BLaER1 (cell line): ENCODE data around the gene NPDC1.

Source experiments
- H3K27ac ChIP-seq: shearing (Covaris generic); formaldehyde crosslinking; 2 replicates; pipeline ENCODE4 v1.8.1; 2022
- H3K27me3 ChIP-seq: shearing (Covaris generic); formaldehyde crosslinking; 2 replicates; pipeline ENCODE4 v1.8.1; 2022
- H3K36me3 ChIP-seq: shearing (Covaris generic); formaldehyde crosslinking; 2 replicates; pipeline ENCODE4 v1.8.1; 2022
- H3K4me1 ChIP-seq: shearing (Covaris generic); formaldehyde crosslinking; 2 replicates; pipeline ENCODE4 v1.8.1; 2022
- H3K4me2 ChIP-seq: shearing (Covaris generic); formaldehyde crosslinking; 2 replicates; pipeline ENCODE4 v1.8.1; 2022
- H3K4me3 ChIP-seq: shearing (Covaris generic); formaldehyde crosslinking; 2 replicates; pipeline ENCODE4 v1.8.1; 2022
- H3K9ac ChIP-seq: shearing (Covaris generic); formaldehyde crosslinking; 2 replicates; pipeline ENCODE4 v1.8.1; 2022
- H3K9me3 ChIP-seq: shearing (Covaris generic); formaldehyde crosslinking; 2 replicates; pipeline ENCODE4 v1.8.1; 2022
- H4K20me1 ChIP-seq: shearing (Covaris generic); formaldehyde crosslinking; 2 replicates; pipeline ENCODE4 v1.8.1; 2022
- Cebpa-rat ChIP-seq: shearing (Covaris generic); IDR thresholded peaks from 2 replicates; pipeline ENCODE4 v1.8.1; 2022

The NPDC1 gene

DNA sequence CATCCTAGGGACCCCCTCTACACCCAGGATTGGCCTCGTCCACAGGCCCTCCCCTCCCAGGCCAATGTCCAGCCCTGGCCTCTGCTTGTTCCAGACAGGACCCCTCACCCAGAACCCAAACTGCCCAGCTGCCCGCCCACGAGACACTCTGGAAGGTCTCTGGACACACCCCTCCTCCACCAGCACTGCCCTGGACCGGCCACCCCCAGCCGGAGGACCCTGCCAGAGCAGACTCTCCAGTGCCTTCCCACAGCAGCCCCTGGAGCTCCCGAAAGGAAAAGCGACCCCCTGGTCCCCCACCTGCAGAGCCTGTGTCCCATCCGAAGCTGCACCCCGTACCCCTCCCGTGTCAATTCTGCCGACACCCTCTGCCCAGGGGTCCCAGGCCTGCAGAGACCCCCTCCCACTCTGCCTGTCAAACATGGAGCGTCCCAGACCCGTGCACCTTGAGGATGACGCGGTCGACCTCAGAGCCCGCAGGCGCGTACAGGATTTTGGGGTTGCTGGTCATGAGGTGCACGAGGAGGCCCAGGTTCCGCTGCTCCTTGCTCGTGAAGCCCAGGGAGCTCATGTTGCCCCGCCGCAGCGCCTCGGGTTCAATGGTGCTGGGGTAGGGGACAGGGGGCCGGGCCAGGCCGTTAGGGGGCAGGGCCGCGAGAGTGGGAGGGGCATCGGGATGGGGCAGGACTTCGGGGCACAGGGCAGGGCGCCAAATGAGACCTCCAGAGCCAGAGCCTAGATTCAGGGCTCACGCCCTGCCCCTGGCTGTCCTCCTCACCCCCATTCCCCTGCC lies 25.9 kb downstream of the NPDC1 start:
- Histone ChIP-seq H3K27me3 (no peaks in the 10 kb centered on the region), H3K36me3 (peaks cover 70% of the 10 kb centered on the region), H3K4me1 (peaks cover 21% of the 10 kb centered on the region), H4K20me1 (peaks cover 23% of the 10 kb centered on the region), H3K4me2 (peak overlapping the region; percentile 32; the same call in 1 of the 2 replicates), H3K4me3 (no peak overlapping the region), H3K9ac (no peak overlapping the region), H3K9me3 (0 out of 2 replicates have a peak, but pooled peaks cover 4% of the 10 kb centered on the region), H3K27ac (no peak overlapping the region)
- no peak for TF ChIP-seq Cebpa-rat

DNA sequence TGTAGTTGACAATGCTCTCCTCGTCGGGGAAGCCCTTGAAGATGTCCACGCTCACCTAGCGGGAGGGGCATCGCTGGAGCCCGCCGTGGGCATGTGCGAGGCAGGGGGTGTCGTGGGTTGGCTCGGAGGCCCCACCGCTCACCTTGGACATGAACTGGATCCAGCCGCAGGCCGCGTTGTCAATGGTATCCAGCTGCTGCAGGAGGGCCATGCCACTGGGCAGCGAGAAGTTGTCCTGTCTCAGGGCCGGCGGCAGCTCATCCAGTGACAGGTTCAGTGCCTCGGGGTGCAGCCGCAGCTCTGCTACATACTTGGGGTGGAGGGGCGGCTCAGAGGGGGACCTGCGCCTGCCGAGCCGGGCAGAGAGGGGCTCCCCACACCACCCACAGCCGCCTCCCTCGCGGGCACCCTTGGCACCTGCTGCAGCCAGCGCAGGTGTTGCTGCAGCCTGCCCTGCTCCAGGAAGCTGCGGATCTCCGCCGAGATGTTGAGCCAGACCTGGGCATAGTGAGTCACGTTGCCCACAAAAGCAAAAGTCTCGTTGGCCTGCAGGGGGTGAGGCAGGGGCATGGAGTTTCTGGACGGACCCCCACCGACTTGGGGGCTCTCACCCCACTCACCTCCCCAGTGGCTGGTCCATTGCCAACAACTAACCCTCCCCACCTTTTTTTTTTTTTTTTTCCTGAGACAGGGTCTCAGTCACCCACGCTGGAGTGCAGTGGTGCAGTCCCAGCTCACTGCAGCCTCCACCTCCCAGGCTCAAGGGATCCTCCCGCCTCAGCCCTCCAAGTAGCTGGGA lies 27.0 kb downstream of the NPDC1 start:
- H3K4me2 ChIP-seq: peak overlapping the region; percentile 32; the same call in 1 of the 2 replicates
- TF ChIP-seq Cebpa-rat: no peak
- no peak overlapping the region for H3K27ac ChIP-seq
- peaks cover 13% of the 10 kb centered on the region for H3K4me1 ChIP-seq
- no peaks in the 10 kb centered on the region for H3K27me3 ChIP-seq
- H3K9me3 ChIP-seq: 0 out of 2 replicates have a peak, but pooled peaks cover 4% of the 10 kb centered on the region
- H4K20me1 ChIP-seq: peaks cover 14% of the 10 kb centered on the region
- no peak overlapping the region for H3K4me3 ChIP-seq
- H3K36me3 ChIP-seq: peaks cover 80% of the 10 kb centered on the region
- H3K9ac ChIP-seq: no peak overlapping the region

DNA sequence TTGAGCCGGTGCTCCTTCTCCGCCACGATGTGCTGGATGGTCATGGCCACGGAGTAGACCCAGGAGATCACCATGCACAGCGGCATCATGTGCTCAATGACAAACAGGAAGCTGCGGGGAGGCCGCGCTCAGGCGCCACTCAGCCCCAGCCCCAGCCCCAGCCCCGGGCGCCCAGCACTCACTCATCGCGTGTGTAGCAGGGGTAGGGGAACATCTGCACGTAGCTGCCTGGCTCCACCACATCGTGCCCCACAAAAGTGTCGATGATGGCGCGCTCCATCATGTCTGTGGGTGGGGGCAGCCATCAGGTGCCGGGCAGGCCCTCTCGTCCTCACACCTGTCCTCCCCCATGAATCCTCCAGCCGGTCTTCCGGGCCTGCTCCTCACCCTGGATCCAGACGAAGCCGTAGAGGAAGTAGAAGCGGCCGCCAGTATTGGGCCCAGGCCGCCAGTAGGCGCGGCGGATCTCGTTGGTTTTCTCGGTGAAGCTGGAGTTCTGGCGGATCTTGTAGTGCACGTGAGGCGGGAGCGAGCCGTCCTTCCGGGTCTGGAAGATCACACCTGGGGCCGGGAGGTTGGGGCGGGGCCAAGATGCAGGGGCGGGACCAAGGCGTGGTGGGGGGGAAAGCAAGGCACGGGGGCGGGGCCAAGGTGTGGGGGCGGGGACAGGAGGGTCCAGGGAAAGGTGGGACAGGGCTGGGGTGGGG lies 28.0 kb downstream of the NPDC1 start:
- H3K27ac ChIP-seq: no peak overlapping the region
- H3K36me3 ChIP-seq: peaks cover 84% of the 10 kb centered on the region
- H3K9me3 ChIP-seq: 0 out of 2 replicates have a peak, but pooled peaks cover 4% of the 10 kb centered on the region
- peaks cover 7% of the 10 kb centered on the region; the same call in 1 of the 2 replicates for H4K20me1 ChIP-seq
- no peak overlapping the region for H3K9ac ChIP-seq
- TF ChIP-seq Cebpa-rat: no peak
- no peaks in the 10 kb centered on the region for H3K27me3 ChIP-seq
- no peak overlapping the region for H3K4me3 ChIP-seq
- H3K4me1 ChIP-seq: peaks cover 13% of the 10 kb centered on the region
- no peak overlapping the region for H3K4me2 ChIP-seq

DNA sequence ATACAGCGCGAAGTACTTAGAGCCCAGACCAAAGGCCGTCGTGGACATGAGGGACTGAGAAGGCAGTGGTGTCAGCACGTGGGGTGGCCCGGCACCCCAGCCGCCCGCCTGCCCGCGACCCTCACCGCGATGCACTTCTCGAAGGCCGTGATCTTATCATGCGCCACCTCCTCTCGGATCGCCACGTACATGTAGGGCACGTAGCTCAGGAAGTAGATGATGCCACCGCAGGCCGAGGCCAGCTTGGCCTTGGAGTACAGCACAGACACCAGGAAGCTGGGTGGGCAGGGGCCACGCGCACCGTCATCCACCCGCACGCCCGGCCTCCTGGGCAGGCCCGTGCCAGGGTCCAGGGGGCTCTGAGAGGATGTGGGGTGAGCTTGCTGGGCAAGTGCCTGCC lies 28.9 kb downstream of the NPDC1 start:
- Histone ChIP-seq H3K36me3 (peaks cover 86% of the 10 kb centered on the region), H3K4me1 (peaks cover 13% of the 10 kb centered on the region), H3K4me3 (no peak overlapping the region), H3K27ac (no peak overlapping the region), H3K4me2 (no peak overlapping the region), H3K9me3 (0 out of 2 replicates have a peak, but pooled peaks cover 4% of the 10 kb centered on the region), H3K9ac (no peak overlapping the region), H4K20me1 (peaks cover 7% of the 10 kb centered on the region; the same call in 1 of the 2 replicates), H3K27me3 (no peaks in the 10 kb centered on the region)
- TF ChIP-seq Cebpa-rat: no peak

GRCh38 chr9:137016436-137016835 lies 29.5 kb downstream of the NPDC1 start:
- H4K20me1 ChIP-seq: peaks cover 4% of the 10 kb centered on the region; the same call in 1 of the 2 replicates
- TF ChIP-seq Cebpa-rat: no peak
- no peak overlapping the region for H3K27ac ChIP-seq
- H3K4me1 ChIP-seq: peaks cover 13% of the 10 kb centered on the region
- H3K9ac ChIP-seq: no peak overlapping the region
- H3K27me3 ChIP-seq: no peaks in the 10 kb centered on the region
- H3K9me3 ChIP-seq: 0 out of 2 replicates have a peak, but pooled peaks cover 4% of the 10 kb centered on the region
- H3K36me3 ChIP-seq: peaks cover 86% of the 10 kb centered on the region
- no peak overlapping the region for H3K4me2 ChIP-seq
- no peak overlapping the region for H3K4me3 ChIP-seq

DNA sequence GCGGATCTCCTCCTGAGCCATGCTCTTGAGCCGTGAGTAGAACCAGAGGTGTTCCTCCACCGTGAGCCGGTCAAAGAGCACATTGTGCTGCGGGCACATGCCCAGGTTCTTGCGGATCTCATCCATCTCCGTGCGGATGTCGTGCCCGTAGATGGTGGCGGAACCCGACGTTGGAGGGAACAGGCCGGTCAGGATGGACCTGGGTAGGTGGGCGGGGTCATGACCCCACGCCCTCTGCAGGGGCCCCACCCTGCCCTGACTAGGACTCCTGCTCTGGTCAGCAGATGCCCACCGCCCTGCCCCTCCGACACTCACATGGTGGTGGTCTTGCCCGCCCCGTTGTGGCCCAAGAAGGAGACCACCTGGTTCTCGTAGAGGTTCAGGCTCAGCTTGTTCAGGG lies 30.0 kb downstream of the NPDC1 start:
- 0 out of 2 replicates have a peak, but pooled peaks cover 4% of the 10 kb centered on the region for H3K9me3 ChIP-seq
- H3K27ac ChIP-seq: no peak overlapping the region
- H3K4me1 ChIP-seq: peaks cover 13% of the 10 kb centered on the region
- H3K27me3 ChIP-seq: no peaks in the 10 kb centered on the region
- peaks cover 82% of the 10 kb centered on the region for H3K36me3 ChIP-seq
- TF ChIP-seq Cebpa-rat: no peak
- H3K9ac ChIP-seq: no peak overlapping the region
- no peak overlapping the region for H3K4me3 ChIP-seq
- H4K20me1 ChIP-seq: no peaks in the 10 kb centered on the region
- H3K4me2 ChIP-seq: no peak overlapping the region

DNA sequence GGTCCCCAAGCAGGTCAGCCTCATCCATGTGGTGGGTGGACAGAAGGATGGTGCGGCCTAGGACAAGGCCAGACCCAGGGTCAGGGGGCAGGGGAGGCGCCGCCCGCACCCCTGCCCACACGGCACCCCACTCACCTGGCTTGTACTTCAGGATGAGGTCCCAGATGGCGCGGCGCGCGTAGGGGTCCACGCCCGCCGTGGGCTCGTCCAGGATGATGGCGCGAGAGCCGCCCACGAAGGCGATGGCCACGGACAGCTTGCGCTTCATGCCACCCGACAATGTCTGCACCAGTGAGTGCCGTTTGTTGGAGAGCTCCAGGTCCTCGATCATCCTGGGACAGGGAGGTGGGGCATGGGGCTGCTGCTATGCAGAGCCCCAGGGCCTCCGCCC lies 30.4 kb downstream of the NPDC1 start:
- Histone ChIP-seq H3K4me1 (peaks cover 13% of the 10 kb centered on the region), H3K27ac (no peak overlapping the region), H3K9ac (no peak overlapping the region), H4K20me1 (no peaks in the 10 kb centered on the region), H3K9me3 (0 out of 2 replicates have a peak, but pooled peaks cover 4% of the 10 kb centered on the region), H3K27me3 (no peaks in the 10 kb centered on the region), H3K4me2 (no peak overlapping the region), H3K36me3 (peaks cover 77% of the 10 kb centered on the region), H3K4me3 (no peak overlapping the region)
- TF ChIP-seq Cebpa-rat: no peak

- no peak overlapping the region for H3K9ac ChIP-seq
- H3K4me3 ChIP-seq: no peak overlapping the region
- H3K27ac ChIP-seq: no peak overlapping the region
- 0 out of 2 replicates have a peak, but pooled peaks cover 4% of the 10 kb centered on the region for H3K9me3 ChIP-seq
- no peak overlapping the region for H3K4me2 ChIP-seq
- no peaks in the 10 kb centered on the region for H3K27me3 ChIP-seq
- H3K36me3 ChIP-seq: peaks cover 74% of the 10 kb centered on the region
- no peak for TF ChIP-seq Cebpa-rat
- H4K20me1 ChIP-seq: no peaks in the 10 kb centered on the region
- peaks cover 12% of the 10 kb centered on the region for H3K4me1 ChIP-seq
Measured at GRCh38 chr9:137014776-137015539, 31.0 kb downstream of the NPDC1 start.

DNA sequence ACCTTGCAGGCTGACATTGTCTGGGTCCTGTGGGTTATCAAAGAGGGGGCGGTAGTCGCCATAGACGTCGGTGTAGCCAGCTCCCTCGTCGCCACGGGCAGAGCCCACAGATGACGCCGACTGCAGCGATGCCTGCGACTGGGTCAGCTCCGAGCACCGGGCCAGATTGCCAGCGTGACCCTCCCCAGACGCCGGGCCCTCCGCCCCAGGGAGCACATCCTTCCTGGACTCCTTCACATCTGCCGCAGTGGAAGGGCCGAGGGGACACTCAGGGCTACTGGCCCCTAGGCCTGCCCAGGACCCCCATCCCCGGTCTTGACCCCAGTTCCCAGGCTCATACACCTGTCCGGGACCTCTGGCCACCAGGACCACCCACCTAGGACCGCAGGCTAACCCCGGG lies 31.8 kb downstream of the NPDC1 start:
- Histone ChIP-seq H3K4me1 (peaks cover 4% of the 10 kb centered on the region; the same call in 1 of the 2 replicates), H3K4me2 (no peak overlapping the region), H3K9ac (no peak overlapping the region), H3K4me3 (no peak overlapping the region), H3K36me3 (peaks cover 74% of the 10 kb centered on the region), H3K9me3 (0 out of 2 replicates have a peak, but pooled peaks cover 4% of the 10 kb centered on the region), H3K27ac (no peak overlapping the region), H3K27me3 (no peaks in the 10 kb centered on the region), H4K20me1 (no peaks in the 10 kb centered on the region)
- no peak for TF ChIP-seq Cebpa-rat
